Omental fat pad (tissue), 4 donors: ENCODE data around the gene MID1. TPM values are rescaled to one million over a fixed set of nuclear protein-coding genes. Genes with fewer than 3 reads are reported as not detected.

Experiments used
- ATAC-seq: fragments of 150-250 bp; one replicate; pipeline ENCODE4 v1.9.1; 2016; ENCODE audit warnings: mild to moderate bottlenecking, moderate library complexity; ENCODE audit not compliant: low FRiP score
- DNase-seq: peaks from one replicate; pipeline ENCODE4 v3.0.0-alpha.2; 2019; ENCODE audit warnings: low spot score
- total RNA-seq, 4 donors: library from RNA; depleted of rRNA; stranded (reverse); fragments of >200 nt; gene quantifications; one replicate each; pipeline ENCODE4 v1.1.0, GENCODE V29; 2016
- TF ChIP-seq, protein P1 (sequence below), 3 donors: fragments of 450-650 bp; IDR thresholded peaks; one replicate each; pipeline ENCODE4 v1.5.1; 2016 to 2017; ENCODE audit warnings: antibody characterized with exemption in 3 of 3, mild to moderate bottlenecking in 3 of 3, moderate library complexity in 2 of 3

The MID1 gene
- total RNA-seq, 4 donors from 2014 or later, result 8.3 to 14.5 (median 10.8) TPM

GRCh38 chrX:10576777-10577447, 43.5 kb downstream of the MID1 start:
- TF ChIP-seq, protein P1, sequence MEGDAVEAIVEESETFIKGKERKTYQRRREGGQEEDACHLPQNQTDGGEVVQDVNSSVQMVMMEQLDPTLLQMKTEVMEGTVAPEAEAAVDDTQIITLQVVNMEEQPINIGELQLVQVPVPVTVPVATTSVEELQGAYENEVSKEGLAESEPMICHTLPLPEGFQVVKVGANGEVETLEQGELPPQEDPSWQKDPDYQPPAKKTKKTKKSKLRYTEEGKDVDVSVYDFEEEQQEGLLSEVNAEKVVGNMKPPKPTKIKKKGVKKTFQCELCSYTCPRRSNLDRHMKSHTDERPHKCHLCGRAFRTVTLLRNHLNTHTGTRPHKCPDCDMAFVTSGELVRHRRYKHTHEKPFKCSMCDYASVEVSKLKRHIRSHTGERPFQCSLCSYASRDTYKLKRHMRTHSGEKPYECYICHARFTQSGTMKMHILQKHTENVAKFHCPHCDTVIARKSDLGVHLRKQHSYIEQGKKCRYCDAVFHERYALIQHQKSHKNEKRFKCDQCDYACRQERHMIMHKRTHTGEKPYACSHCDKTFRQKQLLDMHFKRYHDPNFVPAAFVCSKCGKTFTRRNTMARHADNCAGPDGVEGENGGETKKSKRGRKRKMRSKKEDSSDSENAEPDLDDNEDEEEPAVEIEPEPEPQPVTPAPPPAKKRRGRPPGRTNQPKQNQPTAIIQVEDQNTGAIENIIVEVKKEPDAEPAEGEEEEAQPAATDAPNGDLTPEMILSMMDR (IDR thresholded peaks at IDR 0.05), result no peak
- DNase-seq, result no peak
- ATAC-seq, result peak; percentile 43

DNA sequence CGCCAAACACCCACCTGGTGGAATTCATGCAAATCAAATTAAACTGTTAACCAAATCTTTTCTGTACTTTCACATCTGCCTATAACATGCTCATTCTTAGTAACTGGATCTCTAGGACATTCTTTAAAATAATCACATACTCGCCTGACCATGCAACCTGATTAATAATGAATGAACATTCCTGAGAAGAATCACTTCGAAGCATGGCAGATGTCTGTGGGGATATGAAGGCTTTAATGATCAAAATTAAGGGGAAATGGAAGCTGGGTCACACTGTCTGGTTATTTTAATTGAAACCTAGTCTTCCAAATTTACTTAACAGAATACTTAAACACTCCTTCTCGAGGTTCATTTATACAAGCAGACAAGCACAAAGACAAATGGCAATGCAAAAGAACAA, 44.2 kb downstream of the MID1 start:
- ATAC-seq (no peak), DNase-seq (no peak)
- TF ChIP-seq, protein P1 (IDR thresholded peaks at IDR 0.05), result no peak

DNA sequence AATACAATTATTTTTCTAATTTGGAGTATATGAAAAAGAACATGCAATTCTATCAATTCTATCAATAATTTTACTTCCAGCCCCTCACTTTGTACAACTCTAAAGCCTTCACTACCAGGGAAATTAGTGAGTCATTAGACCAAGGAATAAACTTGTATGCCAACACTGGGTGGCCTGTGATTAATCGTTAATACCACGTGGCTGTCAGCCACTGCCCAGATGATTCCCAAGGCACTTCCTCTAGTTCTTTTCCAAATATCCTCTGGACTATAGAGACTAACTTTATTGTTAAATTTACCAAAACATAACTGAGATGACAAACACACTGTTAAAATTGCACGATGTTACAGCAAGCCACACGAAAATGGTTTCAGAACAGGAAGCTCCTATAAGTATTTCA, 45.7 kb downstream of the MID1 start:
- ATAC-seq, result no peak
- no peak for DNase-seq
- TF ChIP-seq, protein P1 (IDR thresholded peaks at IDR 0.05), result no peak

DNA sequence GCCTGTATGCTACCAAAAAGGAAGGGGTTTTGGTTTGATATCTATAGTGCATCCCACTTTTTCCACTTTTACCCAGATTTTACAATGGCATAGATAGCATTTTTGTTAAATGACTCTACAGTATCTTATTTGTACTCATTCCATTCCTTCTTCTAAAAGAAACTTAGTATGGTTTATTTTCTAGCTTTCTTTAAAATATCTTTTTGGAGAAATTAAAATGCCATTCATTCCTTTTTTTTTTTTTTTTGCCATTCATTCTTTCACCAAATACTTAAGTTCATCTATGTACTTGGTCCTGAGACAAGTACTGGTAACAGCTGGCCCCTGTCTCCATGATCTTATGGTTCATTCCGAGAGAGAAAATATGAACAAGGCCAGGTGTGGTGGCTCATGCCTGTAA, 49.1 kb downstream of the MID1 start:
- ATAC-seq, result no peak
- TF ChIP-seq, protein P1 (IDR thresholded peaks at IDR 0.05), result no peak
- no peak for DNase-seq

- TF ChIP-seq, protein P1 (IDR thresholded peaks at IDR 0.05), result no peak
- DNase-seq (no peak), ATAC-seq (no peak)
These were observed 49.8 kb downstream of the MID1 start for GRCh38 chrX:10570601-10571000.

GRCh38 chrX:10569946-10570345, 50.4 kb downstream of the MID1 start:
- TF ChIP-seq, protein P1 (IDR thresholded peaks at IDR 0.05), result no peak
- DNase-seq (no peak), ATAC-seq (no peak)

DNA sequence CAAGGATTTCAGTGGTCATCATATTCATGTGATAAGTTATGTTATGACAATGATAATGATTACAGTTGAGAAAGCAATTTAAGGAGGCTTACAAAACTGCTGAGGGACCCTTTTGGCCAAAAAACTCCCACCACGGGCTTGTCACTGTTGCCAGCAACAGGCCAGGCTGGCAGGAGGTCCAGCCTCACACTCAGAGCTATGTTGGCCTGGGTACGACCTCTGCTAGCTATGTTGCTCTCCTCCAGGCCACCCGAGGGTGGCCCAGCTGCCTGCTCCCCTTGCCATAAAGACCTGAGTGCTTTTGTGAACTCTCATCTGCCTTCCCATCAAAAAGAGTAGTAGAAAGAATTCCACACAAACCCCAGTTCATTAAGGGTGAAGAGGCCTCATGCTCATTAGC, 52.0 kb downstream of the MID1 start:
- ATAC-seq, result no peak

More for the DNA sequence above, 52.0 kb downstream of the MID1 start:
- no peak for DNase-seq
- TF ChIP-seq, protein P1 (IDR thresholded peaks at IDR 0.05), result no peak
